GM19455 (cell line): ENCODE measurements around the gene CLEC2B.
"Not testable (repeated sequence)": the region's sequence is repeated elsewhere in the genome, so short reads cannot be mapped to it uniquely, and the experiment has no call there.

Experiments
- ATAC-seq: cut with Tn5 transposase; IDR thresholded peaks from one replicate; pipeline ENCODE4 v1.9.1; 2021; ENCODE audit not compliant: unreplicated experiment

The CLEC2B gene

DNA sequence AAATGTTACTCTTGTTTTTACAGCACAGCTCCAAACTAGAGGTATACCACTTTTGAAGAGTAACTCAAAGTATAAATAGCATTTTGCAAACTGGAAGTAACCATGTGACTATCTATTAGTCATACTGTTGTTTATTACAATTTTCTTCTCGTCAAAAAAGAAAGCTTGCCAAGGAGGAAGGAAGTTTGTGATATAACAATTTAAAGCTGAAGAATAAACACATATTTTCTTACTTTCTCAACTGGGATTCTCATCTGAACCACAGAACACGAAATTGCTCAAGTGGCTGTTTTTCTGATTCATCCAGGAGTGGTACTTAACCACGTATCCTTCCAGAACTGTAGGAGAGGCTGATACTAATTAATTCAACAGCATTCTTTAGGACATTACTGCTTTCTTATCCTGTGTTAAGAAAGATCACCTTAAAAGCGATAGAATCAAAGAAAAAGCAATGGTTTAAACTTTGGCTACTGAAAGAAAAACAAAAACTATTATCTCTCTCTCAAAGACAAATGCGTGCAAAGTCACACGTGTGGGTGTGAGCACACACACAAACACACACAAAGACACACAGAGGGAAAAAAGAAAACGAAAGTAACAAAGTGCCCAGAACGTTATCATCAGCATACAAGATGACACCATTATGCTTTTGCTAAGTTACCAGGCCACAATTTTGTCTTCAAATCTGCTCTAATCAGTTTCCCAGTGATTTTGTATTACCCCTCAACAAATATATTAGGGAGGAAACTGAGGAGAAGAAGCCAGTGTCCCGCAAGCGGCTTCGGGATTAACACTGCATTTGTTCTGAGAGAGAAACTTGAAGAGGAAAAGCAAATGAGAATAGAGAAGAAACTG lies at the start of gene CLEC2B:
CLEC2B (minus strand) TSS at position 48 of the 855 bp plus-strand sequence.
- no peak for ATAC-seq

DNA sequence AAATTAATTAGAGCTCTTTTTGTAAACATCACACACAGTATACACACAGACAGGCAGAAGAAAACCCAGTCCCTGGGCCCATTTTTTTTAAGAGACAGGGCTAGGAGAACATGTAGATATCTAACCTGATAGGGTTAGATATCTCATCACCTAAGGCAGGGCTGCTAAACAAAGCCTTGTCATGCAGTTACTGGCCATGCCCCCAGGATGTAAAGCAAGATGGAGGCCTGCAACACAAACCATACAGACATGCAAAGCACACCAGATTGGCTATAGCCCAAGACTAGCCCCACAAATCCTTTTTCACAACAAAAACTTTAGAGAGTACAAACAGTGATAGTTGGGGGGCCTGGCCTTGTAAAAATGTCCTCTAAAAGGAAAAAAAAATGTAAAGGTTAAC lies 42.6 kb upstream of the CLEC2B start:
- ATAC-seq, result no peak

DNA sequence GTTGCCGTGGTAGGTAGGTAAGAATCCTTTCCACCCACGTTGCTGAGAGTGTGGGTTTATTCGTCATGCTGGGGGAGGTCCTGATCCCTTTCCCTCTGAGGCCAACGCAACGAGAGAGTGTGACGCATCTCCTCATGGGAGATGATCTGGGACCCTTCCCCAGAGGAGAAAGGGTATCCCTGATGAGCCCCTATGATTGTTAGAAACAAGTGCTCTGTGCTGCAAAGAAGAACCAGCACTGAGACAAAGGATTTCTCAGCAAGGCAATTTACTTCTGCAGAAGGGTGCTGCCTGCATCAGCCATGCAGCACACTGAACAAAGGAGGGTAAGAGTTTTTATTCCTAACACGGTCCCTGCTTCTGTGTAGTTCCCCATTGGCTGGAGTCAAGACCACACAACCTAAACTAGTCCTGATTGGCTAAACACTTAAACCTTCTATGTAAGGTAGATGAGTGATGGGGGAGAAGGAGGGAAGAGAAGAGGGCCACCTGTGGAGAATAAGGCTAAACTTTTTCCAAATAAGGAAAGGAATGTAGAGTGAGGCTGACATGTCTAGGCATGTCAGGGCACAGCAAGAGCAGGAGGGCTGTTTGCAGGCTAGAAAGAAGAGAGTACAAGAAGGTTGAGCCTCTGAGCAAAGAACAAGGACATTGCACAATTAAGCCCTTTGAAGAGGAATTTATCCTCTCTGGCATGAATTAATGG lies 41.7 kb upstream of the CLEC2B start:
- no peak for ATAC-seq

DNA sequence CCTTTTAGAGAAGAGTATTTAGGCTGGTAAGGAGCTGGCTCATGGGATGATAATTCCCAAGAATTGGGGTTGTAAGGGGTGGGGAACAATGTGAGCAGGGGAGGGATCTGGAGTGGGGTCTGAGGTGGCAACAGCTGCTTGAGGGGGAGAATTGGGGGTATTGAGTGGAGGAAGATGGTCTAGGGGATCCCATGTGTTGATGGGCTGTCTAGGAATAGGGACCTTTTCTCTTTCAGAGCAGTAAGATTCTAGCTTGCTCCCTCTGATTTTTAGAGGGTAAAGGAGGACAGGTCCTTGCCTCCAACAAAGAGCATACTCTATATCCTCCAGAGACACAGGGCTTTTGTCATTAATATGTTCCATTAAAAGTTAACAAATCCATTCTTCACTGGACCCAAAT lies 40.6 kb upstream of the CLEC2B start:
- ATAC-seq, result no peak

DNA sequence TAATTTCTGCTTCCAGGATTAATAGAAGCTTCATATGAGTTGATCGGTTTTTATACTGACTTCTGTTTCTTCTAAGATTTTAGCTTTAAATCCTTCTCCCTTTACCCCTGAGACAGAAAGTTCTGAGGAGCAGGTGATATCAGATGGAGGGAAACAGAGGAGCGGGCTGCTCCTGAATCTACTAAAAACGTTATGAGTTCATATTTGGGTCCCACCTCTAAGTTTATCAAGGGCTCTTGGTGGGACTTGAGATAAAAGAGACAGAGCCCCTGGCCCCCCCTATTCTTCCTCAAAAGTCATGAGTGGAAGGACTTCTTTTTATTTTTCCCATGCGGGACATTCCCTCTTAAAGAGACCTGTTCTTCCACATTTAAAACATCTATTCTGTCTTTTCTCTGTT lies 39.2 kb upstream of the CLEC2B start:
- no peak for ATAC-seq

DNA sequence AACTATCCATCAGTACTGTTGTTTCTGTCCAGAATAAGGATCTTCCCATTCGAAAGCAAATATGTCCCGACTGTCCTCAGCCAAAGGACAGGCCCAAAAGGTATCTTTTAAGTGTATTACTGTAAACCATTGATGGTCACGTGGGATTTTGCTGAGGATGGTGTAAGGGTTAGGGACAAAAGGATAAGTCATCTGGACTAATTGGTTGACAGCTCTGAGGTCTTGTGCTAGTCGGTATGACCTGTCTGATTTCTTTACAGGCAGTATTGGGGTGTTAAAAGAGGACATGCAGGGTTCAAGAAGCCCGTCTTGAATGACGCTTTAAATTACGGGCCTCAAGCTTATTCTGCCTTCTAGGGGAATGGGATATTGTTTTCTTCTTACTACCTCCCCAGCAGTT lies 38.6 kb upstream of the CLEC2B start:
- ATAC-seq, result no peak

DNA sequence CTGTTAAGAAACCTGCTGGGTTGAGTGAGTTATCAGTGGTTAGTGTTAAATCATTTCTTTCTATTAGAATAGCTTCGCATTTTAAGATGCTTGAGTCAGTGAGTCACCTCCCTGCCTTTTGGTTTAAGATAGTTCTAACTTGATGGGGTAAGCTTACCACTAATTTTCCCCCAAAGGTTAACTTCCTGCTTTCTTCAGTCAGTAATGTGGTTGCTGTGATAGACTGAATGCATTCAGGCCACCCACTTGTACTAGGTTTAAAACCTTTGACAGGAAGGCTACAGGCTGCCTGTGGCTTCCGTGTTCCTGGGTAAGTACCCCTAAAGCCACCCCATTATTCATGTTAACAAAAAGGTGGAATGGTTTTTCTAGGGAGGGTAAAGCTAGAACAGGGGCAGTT lies 37.7 kb upstream of the CLEC2B start:
- no peak for ATAC-seq

DNA sequence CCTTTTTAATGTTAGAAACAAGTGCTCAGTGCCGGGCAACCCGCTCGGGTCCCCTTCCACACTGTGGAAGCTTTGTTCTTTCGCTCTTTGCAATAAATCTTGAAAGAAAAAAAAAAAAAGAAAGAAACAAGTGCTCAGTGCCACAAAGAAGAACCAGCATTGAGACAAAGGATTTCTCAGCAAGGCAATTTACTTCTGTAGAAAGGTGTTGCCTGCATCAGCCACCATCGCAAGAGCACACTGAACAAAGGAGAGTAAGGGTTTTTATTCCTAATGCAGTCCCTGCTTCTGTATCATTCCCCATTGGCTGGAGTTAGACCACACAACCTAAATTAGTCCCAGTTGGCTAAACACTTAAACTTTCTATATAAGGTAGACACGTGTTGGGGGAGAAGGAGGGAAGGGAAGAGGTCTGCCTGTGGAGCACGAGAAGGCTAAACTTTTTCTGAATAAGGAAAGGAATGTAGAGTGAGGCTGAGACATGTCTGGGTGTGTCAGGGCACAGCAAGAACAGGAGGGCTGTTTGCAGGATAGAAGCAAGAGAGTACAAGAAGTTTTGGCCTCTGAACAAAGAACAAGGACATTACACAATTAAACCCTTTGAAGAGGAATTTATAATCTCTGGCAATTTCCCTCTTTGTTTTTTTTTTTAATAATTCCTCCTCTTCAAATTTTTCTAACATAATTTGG lies 33.5 kb upstream of the CLEC2B start:
- no peak for ATAC-seq

DNA sequence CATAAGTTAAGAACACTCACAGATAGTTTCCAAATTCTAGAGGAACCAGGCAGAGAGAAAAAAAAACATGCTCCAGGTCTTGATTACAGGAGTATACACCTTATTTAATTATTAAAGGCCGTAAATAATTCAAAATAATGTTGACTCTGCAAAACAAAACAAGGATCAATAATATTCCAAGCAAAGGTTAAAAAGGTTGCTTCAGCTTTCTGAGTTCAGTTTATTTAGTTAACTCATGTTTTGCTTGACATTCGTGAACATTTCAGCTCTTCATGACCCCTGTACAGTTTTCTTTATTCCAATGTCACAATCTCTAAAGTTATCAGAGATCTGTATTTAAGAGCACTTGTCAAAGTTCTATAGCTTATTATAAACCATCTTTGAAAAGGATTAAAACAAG lies 31.8 kb upstream of the CLEC2B start:
- no peak for ATAC-seq

DNA sequence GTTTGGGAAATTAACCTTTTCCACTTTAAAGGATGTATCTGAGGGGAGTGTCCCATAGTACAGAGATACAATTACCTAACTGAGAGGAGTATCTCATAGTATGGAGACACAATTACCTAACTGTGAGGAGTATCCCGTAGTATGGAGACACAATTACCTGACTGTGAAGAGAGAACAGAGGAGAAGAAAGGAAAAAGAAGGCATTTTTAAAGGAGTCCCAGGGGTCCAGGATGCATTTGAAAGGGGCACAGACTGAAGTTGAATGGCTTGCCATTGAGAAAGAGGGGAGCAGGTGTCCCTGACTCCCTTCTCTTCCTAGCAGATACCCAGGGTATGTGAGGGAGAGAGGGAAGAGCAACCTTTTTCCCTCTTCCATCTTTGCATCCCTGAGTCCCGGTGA lies 30.1 kb upstream of the CLEC2B start:
- no peak for ATAC-seq

DNA sequence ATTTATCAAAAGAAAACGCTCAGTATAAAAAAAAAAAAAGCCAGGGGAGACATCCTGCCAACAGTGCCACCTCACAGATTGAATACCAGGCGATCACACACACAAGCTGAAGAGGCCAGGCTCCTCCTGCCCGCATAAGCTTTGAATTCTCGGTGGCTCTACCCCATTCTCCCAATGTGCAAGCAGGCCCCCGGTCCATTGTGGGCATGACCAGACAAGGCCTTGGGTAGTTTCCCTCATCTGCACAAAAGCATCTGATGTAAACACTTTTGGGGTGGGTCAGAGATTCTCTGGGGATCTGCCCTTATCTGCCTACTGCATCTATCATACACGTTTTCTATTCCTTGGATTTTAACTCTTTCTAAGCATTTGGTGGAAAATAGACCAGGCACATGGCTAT lies 28.4 kb upstream of the CLEC2B start:
- ATAC-seq, result no peak

DNA sequence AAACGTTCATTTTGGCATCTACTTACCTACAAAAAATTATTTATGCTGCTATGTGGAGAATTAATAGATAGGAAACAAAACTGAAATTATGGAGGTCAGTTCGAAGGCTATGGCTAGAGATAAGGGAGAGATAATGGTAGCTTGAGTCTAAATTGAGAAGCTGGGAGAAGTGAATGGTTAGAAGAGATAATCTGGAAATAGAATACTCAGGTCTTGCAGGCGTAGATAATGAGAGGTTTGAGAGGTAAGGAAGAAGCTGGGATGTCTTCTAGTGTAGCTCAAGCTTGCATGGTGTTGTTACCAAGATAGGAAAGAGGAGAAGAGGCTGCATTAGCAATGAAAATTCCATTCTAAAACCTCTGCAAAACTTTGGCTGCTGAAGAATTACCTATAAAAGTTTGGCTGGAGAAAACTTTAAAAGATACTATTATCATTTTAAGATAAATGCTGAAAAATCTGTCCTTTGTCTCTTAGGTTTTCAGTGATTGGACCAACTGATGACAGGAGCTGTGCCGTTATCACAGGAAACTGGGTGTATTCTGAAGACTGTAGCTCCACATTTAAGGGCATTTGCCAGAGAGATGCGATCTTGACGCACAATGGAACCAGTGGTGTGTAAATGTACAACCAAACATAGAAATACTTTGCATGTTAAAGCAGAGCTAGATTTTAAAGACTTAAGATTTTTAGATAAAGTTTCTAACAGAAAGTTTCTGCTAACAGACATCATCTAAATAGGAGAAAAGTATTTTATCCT lies 26.2 kb upstream of the CLEC2B start:
- no peak for ATAC-seq

DNA sequence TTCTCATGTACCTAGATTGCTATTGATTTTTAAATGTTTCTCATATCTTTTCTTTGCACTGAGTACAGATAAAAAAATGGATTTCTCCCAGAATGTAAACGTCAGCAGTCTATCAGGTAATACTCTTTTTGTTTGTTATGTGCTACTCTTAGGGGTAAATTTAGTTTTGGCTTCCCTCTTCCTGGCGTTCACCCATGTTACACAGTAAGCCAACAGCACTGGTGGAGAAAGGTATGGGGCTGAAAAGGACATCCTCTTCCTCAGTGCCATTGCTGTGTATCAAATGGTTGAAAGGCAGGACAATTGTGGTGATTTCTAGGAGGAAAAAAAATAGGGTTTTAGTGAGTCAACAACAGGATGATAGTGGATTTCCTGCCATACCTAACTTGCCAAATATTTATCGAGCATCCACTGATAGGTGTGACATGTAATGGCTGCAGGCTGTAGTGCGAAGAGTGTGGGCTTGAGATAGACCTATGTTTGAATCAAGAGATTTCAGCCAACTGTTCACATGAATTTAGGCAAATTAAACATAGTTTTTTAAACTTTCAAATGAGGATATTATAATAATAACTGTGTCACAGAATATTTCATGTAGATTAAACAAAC lies 19.6 kb upstream of the CLEC2B start:
- no peak for ATAC-seq

DNA sequence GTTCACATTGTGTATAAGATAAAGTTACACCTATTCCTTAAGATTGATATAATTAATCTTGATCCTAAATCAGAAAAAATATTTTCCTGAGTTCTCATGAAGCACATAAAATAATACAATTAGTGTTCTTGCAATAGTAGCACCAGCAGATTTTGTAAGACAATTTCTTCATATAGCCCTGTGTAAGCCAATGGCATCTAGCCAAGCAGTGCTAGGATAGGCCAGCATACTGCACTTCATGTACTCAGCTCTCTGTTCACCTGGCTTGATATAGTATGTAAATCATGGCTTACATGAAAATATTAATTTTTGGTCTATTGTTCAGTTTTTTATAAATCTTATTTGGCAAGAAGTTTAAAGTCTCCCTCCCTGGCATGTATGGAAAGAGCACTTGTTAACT lies 14.0 kb upstream of the CLEC2B start:
- no peak for ATAC-seq

DNA sequence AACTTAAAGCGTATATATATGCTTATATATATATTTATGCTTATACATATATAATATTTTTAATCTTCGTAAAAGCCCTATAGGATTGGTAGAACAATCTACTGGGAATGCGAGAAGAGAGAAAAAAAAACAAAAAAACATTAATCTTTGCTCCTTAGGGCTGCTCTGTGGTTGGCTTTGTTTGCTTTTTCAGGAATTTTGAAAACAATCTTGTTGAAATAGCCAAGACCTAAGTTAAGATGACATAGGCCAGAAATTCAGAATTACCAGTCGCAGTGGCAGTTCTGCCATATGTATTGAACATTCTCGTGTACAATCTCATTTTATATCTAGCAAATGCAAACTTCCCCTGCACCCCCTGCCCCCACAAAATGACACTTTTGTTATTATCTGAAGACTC lies 12.8 kb upstream of the CLEC2B start:
- ATAC-seq, result no peak

DNA sequence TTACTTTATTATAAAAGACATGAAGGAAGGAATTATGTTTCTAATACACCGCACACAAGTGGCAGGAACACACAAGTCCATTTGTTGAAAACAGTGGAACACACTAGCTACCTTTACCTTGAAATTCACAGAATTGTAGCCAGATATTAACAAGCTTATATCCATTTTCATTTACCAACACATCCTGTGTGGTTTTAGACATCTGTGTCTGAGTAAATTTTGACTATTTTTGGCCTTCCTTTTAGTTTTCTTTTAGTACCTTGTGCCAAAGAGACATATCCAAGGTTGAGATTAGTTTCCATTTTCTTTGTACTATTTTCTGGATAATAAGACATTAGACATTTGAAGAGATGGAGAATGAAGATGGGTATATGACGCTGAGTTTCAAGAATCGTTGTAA lies 12.1 kb upstream of the CLEC2B start, which contains the start of gene KLRF2:
KLRF2 (plus strand) TSS at position 244 of the 400 bp plus-strand sequence; CDS start at position 351, 107 bp downstream.
- no peak for ATAC-seq

DNA sequence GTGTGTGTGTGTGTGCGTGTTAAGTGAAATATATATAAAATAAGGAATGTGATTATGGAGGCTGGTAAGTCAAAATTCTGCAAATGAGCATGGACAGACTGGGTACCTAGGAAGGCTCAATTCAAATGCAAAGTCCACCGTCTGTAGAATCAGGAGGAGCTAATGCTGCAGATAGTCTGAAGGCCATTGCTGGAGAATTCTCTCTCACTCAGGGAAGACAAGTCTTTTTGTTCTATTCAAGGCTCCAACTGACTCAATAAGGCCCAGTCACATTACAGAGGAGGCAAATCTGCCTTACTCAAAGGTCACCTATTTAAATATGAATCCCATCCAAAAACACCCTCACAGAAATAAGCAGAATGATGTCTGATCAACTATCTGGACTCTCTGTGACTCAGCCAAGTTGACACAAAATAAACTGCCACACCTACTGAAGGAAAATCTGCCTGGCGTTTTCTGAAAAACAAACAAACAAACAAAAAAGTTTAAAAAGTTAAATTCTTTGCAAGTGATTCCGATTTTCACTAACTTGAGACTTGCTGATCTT lies 11.5 kb upstream of the CLEC2B start:
- ATAC-seq, result no peak

DNA sequence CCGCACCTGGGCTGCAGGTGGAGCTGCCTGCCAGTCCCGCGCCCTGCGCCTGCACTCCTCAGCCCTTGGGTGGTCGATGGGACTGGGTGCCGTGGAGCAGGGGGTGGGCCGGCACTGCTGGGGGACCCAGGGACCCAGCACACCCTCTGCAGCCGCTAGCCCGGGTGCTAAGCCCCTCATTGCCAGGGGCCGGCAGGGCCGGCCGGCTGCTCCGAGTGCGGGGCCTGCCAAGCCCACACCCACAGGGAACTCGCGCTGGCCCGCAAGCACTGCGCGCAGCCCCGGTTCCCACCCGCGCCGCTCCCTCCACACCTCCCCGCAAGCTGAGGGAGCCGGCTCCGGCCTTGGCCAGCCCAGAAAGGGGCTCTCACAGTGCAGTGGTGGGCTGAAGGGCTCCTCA lies 7.0 kb upstream of the CLEC2B start:
- ATAC-seq, result not testable (repeated sequence)

DNA sequence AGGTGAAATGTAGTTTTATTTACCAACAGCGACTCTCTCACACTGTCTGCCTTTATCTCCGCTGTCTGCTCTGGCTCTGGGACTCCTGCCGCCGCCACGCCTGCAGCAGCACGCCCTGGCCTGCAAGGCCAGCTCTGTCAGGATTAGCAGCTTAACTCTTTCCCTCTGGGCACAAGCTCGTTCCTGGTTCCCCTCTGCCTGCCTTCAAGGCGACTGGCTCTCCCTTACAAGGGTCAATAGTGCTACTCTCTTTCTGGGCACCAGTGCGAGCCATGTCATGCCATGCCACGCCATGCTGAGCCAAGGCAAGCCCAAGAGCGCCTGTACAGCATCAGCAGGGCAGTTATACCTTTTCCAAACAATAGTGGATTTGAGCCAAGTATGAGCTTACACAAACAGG lies 3.6 kb upstream of the CLEC2B start:
- no peak for ATAC-seq

DNA sequence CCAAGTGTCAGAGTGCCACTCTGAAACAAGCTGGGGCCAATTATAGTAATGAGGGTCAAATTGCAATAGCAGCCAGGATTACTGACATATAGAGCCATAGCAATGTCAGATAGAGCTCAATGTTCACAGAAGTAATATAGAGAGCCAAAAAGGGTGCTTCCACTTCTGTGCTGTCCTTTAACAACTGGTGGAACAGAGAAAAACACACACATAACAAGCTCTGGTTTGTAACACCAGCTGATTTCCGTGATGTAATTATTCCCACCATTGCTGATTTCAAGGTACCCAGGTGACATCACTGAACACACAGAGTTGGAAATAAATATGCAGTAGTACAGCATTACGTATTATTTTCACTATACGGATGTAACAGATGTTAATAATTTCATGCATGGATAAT lies 3.0 kb upstream of the CLEC2B start:
- ATAC-seq, result no peak
